Measurements from ENCODE around the gene AUTS2. TPM values are rescaled to one million over a fixed set of nuclear protein-coding genes. Genes with fewer than 3 reads are reported as not detected.

Gene AUTS2
- polyA plus RNA-seq, 1 donor (not counting 4 experiments of a cell fraction or from before 2014, with no cell fraction given) = 4.7 TPM

DNA sequence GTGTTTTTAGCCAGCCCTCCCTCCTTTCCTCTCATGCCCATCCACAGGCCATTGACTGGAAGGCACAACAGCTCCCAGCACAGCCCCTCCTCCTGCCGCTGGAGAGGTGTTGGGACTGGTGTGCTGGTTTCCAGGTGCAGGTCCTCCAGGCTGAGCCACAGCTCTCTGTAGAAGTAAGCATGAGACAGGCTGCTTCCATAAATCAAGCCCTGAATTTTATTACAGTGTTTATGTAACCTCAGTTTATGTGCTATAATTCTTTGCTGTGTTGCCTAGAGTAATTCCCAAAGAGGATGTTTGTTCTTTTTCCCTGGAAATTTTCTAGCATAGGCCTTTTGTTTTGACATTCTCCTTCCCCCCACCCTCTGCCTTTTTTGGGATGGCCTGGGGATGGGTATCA lies 445.8 kb downstream of the AUTS2 start:
- no peak for FAIRE-seq

GRCh38 chr7:70044525-70044924 lies 446.2 kb downstream of the AUTS2 start:
- H3K27ac ChIP-seq (ENCODE audit: control insufficient read depth, insufficient read depth, low read length) = no peak overlapping the region
- H3K36me3 ChIP-seq (ENCODE audit: control insufficient read depth in 2 of 2, extremely low read depth in 1 of 2, insufficient read depth in 2 of 2, low read length in 2 of 2) = no peaks in the 10 kb centered on the region
- H4K20me1 ChIP-seq (ENCODE audit: control insufficient read depth, extremely low read depth, insufficient read depth, low read length) = no peaks in the 10 kb centered on the region
- H3K4me1 ChIP-seq (ENCODE audit: control insufficient read depth, extremely low read depth, insufficient read depth, low read length) = no peaks in the 10 kb centered on the region
- H3K9me3 ChIP-seq (ENCODE audit: control insufficient read depth, low read depth, low read length) = no peaks in the 10 kb centered on the region
- no peak overlapping the region for H2AFZ ChIP-seq (ENCODE audit: control insufficient read depth, low read length)
- H3K9me1 ChIP-seq (ENCODE audit: control insufficient read depth, extremely low read depth, insufficient read depth, low read length) = no peaks in the 10 kb centered on the region
- FAIRE-seq (no peak), DNase-seq (ENCODE audit: low read depth, low spot score) (no peak)
- H3K4me2 ChIP-seq (ENCODE audit: control insufficient read depth, extremely low read depth, insufficient read depth, low read depth, low read length) = no peak overlapping the region
- H3K9ac ChIP-seq (ENCODE audit: control insufficient read depth, extremely low read depth, insufficient read depth, low read length) = no peak overlapping the region
- dilution Hi-C loops (cut with MboI; ENCODE audit: extremely low pct_ligation_motif_present, low sequenced_read_pairs) = no loop called here
- no peak for TF ChIP-seq CTCF (optimal IDR thresholded peaks at IDR 0.05 in 1 of 3, IDR thresholded peaks at IDR 0.05 in 1 of 3, conservative IDR thresholded peaks at IDR 0.05 in 1 of 3; ENCODE audit: extremely low read depth in 1 of 3, insufficient read depth in 2 of 3, low read length in 3 of 3)
- no peak for TF ChIP-seq EZH2 (IDR thresholded peaks at IDR 0.05; ENCODE audit: low read length)
- H3K27me3 ChIP-seq (ENCODE audit: control insufficient read depth, extremely low read depth, insufficient read depth, low read length) = no peaks in the 10 kb centered on the region
- no peak overlapping the region for H3K4me3 ChIP-seq (ENCODE audit: control insufficient read depth in 2 of 3, extremely low read depth in 1 of 3, insufficient read depth in 2 of 3, low read depth in 1 of 3, low read length in 3 of 3)
- H3K79me2 ChIP-seq (ENCODE audit: control insufficient read depth, insufficient read depth, low read length) = no peaks in the 10 kb centered on the region

More for the DNA sequence above, 445.8 kb downstream of the AUTS2 start:
- H3K4me3 ChIP-seq (ENCODE audit: control insufficient read depth in 2 of 3, extremely low read depth in 1 of 3, insufficient read depth in 2 of 3, low read depth in 1 of 3, low read length in 3 of 3) = no peak overlapping the region
- H3K36me3 ChIP-seq (ENCODE audit: control insufficient read depth in 2 of 2, extremely low read depth in 1 of 2, insufficient read depth in 2 of 2, low read length in 2 of 2) = no peaks in the 10 kb centered on the region
- no peak for DNase-seq (ENCODE audit: low read depth, low spot score)
- no peaks in the 10 kb centered on the region for H3K9me3 ChIP-seq (ENCODE audit: control insufficient read depth, low read depth, low read length)
- H3K9me1 ChIP-seq (ENCODE audit: control insufficient read depth, extremely low read depth, insufficient read depth, low read length) = no peaks in the 10 kb centered on the region
- no peak overlapping the region for H3K9ac ChIP-seq (ENCODE audit: control insufficient read depth, extremely low read depth, insufficient read depth, low read length)
- TF ChIP-seq EZH2 (IDR thresholded peaks at IDR 0.05; ENCODE audit: low read length) (no peak), CTCF (optimal IDR thresholded peaks at IDR 0.05 in 1 of 3, IDR thresholded peaks at IDR 0.05 in 1 of 3, conservative IDR thresholded peaks at IDR 0.05 in 1 of 3; ENCODE audit: extremely low read depth in 1 of 3, insufficient read depth in 2 of 3, low read length in 3 of 3) (no peak)
- H2AFZ ChIP-seq (ENCODE audit: control insufficient read depth, low read length) = no peak overlapping the region
- H3K4me1 ChIP-seq (ENCODE audit: control insufficient read depth, extremely low read depth, insufficient read depth, low read length) = no peaks in the 10 kb centered on the region
- H3K4me2 ChIP-seq (ENCODE audit: control insufficient read depth, extremely low read depth, insufficient read depth, low read depth, low read length) = no peak overlapping the region
- dilution Hi-C loops (cut with MboI; ENCODE audit: extremely low pct_ligation_motif_present, low sequenced_read_pairs) = no loop called here
- H4K20me1 ChIP-seq (ENCODE audit: control insufficient read depth, extremely low read depth, insufficient read depth, low read length) = no peaks in the 10 kb centered on the region
- H3K79me2 ChIP-seq (ENCODE audit: control insufficient read depth, insufficient read depth, low read length) = no peaks in the 10 kb centered on the region
- H3K27me3 ChIP-seq (ENCODE audit: control insufficient read depth, extremely low read depth, insufficient read depth, low read length) = no peaks in the 10 kb centered on the region
- H3K27ac ChIP-seq (ENCODE audit: control insufficient read depth, insufficient read depth, low read length) = no peak overlapping the region
